H1 (cell line): ENCODE data around the gene TEKT5. TPM values are rescaled to one million over a fixed set of nuclear protein-coding genes. Genes with fewer than 3 reads are reported as not detected.

Source experiments
- CTCF ChIA-PET: fragments of 300-600 bp; sonication (Branson Sonifier 250); formaldehyde crosslinking; loops from one replicate; lab custom pipeline; 2021; ENCODE audit not compliant: partially characterized antibody; lab: Charles Lee
- POLR2A ChIA-PET: fragments of 300-600 bp; sonication (Branson Sonifier 250); formaldehyde crosslinking; loops from one replicate; lab custom pipeline; 2021; ENCODE audit warnings: inconsistent platforms; ENCODE audit not compliant: partially characterized antibody; lab: Charles Lee
- DNase-seq, 2 experiments: peaks; one replicate each; pipeline versions ENCODE4 v3.0.0 to v3.0.0-alpha.2; 2010 to 2022; ENCODE audit warnings: low spot score in 2 of 2, low read depth in 1 of 2, mixed read lengths in 1 of 2
- FAIRE-seq: peaks from 2 replicates; lab custom pipeline; 2011; peaks lifted over from hg19 to GRCh38; lab: Jason Lieb, UNC
- H2AFZ ChIP-seq: 2 replicates; pipeline ENCODE4 v1.8.1; 2012; ENCODE audit warnings: low read length, inconsistent platforms
- H2AK5ac ChIP-seq: 2 replicates; pipeline ENCODE4 v1.6.1; 2013; ENCODE audit warnings: low read depth, low read length
- H2BK120ac ChIP-seq: replicated peaks from 2 replicates; pipeline ENCODE3; 2013; ENCODE audit warnings: low read depth, low read length, inconsistent platforms
- H2BK12ac ChIP-seq: 2 replicates; pipeline ENCODE4 v1.6.1; 2013; ENCODE audit warnings: low read depth, low read length
- H2BK15ac ChIP-seq: 2 replicates; pipeline ENCODE4 v1.6.1; 2013; ENCODE audit warnings: low read length
- H2BK20ac ChIP-seq: 2 replicates; pipeline ENCODE4 v1.6.1; 2013; ENCODE audit warnings: low read length
- H2BK5ac ChIP-seq: 2 replicates; pipeline ENCODE4 v1.6.1; 2013; ENCODE audit warnings: low read depth, low read length
- H3K14ac ChIP-seq: 2 replicates; pipeline ENCODE4 v1.6.1; 2013; ENCODE audit warnings: inconsistent platforms; ENCODE audit not compliant: insufficient read length
- H3K18ac ChIP-seq: 2 replicates; pipeline ENCODE4 v1.6.1; 2013; ENCODE audit warnings: low read length; ENCODE audit errors: extremely low read depth
- H3K23ac ChIP-seq: 2 replicates; pipeline ENCODE4 v1.6.1; 2013; ENCODE audit warnings: inconsistent platforms; ENCODE audit not compliant: insufficient read length
- H3K23me2 ChIP-seq: 2 replicates; pipeline ENCODE4 v1.6.1; 2013; ENCODE audit warnings: low read depth, low read length
- H3K27ac ChIP-seq: 2 replicates; pipeline ENCODE4 v1.6.1; 2011; ENCODE audit warnings: low read depth, low read length, inconsistent platforms
- H3K27me3 ChIP-seq, 4 experiments: replicated peaks in 1 of 4; 1 replicate in 1 of 4; 2 replicates in 3 of 4; pipeline versions ENCODE4 v1.6.1 to v1.8.1; 2011 to 2013; ENCODE audit warnings: low read length in 3 of 4, mild to moderate bottlenecking in 3 of 4, inconsistent platforms in 2 of 4, mixed read lengths in 2 of 4, moderate library complexity in 1 of 4; ENCODE audit not compliant: control insufficient read depth in 3 of 4, insufficient read depth in 3 of 4; ENCODE audit errors: extremely low read depth in 1 of 4
- H3K36me3 ChIP-seq, 4 experiments: 2 replicates each; pipeline versions ENCODE4 v1.6.1 to v1.8.1; 2011 to 2013; ENCODE audit warnings: mild to moderate bottlenecking in 4 of 4, low read length in 3 of 4, moderate library complexity in 2 of 4, control low read depth in 1 of 4, inconsistent platforms in 1 of 4; ENCODE audit not compliant: insufficient read depth in 4 of 4, control insufficient read depth in 2 of 4
- H3K4ac ChIP-seq: replicated peaks from 2 replicates; pipeline ENCODE3; 2013; ENCODE audit warnings: low read length, low read depth, mixed read lengths, inconsistent platforms; ENCODE audit not compliant: insufficient read length
- H3K4me1 ChIP-seq, 4 experiments: replicated peaks in 1 of 4; 1 replicate in 1 of 4; 2 replicates in 3 of 4; pipeline versions ENCODE4 v1.6.1 to v1.8.1; 2011 to 2013; ENCODE audit warnings: low read length in 3 of 4, inconsistent platforms in 2 of 4, mixed read lengths in 1 of 4; ENCODE audit not compliant: insufficient read depth in 4 of 4, control insufficient read depth in 3 of 4
- H3K4me2 ChIP-seq, 2 experiments: 2 replicates each; pipeline versions ENCODE4 v1.6.1 to v1.8.1; 2011 to 2013; ENCODE audit warnings: low read depth in 2 of 2, low read length in 2 of 2, control low read depth in 1 of 2, inconsistent platforms in 1 of 2, mild to moderate bottlenecking in 1 of 2; ENCODE audit not compliant: insufficient read depth in 1 of 2
- H3K4me3 ChIP-seq, 4 experiments: fragments of 200-600, 300-600 bp in 1 of 4; sonication (generic), shearing (Covaris generic), sonication (Bioruptor Twin) in 1 of 4; 2 replicates each; pipeline versions ENCODE4 v1.5.1 to v1.8.1; 2011 to 2016; ENCODE audit warnings: low read length in 4 of 4, low read depth in 3 of 4, control low read depth in 2 of 4, inconsistent platforms in 2 of 4, mild to moderate bottlenecking in 2 of 4, mixed read lengths in 1 of 4, moderate library complexity in 1 of 4; ENCODE audit not compliant: insufficient read depth in 2 of 4; ENCODE audit errors: extremely low read depth in 1 of 4
- H3K56ac ChIP-seq: replicated peaks from 2 replicates; pipeline ENCODE3; 2013; ENCODE audit warnings: low read depth, mild to moderate bottlenecking, mixed read lengths, low read length, inconsistent platforms; ENCODE audit not compliant: insufficient read length
- H3K79me1 ChIP-seq: 2 replicates; pipeline ENCODE4 v1.6.1; 2013; ENCODE audit warnings: low read depth, low read length, control low read depth
- H3K79me2 ChIP-seq, 2 experiments: 2 replicates each; pipeline versions ENCODE4 v1.6.1 to v1.8.1; 2012 to 2013; ENCODE audit warnings: low read length in 2 of 2, mild to moderate bottlenecking in 2 of 2, inconsistent platforms in 1 of 2; ENCODE audit not compliant: insufficient read depth in 2 of 2, control insufficient read depth in 1 of 2
- H3K9ac ChIP-seq, 4 experiments: replicated peaks in 1 of 4; 1 replicate in 1 of 4; 2 replicates in 3 of 4; pipeline versions ENCODE4 v1.6.1 to v1.8.1; 2011 to 2013; ENCODE audit warnings: low read depth in 3 of 4, low read length in 3 of 4, control low read depth in 2 of 4, mild to moderate bottlenecking in 2 of 4, moderate library complexity in 2 of 4, inconsistent platforms in 1 of 4; ENCODE audit errors: extremely low read depth in 1 of 4
- H3K9me3 ChIP-seq, 2 experiments: 2 replicates each; pipeline versions ENCODE4 v1.6.1 to v1.8.1; 2012 to 2013; ENCODE audit warnings: mild to moderate bottlenecking in 2 of 2, moderate library complexity in 2 of 2, control low read depth in 1 of 2, inconsistent platforms in 1 of 2, low read depth in 1 of 2, low read length in 1 of 2, mixed read lengths in 1 of 2; ENCODE audit not compliant: insufficient read depth in 2 of 2
- H4K20me1 ChIP-seq, 2 experiments: replicated peaks in 1 of 2; 2 replicates each; pipeline versions ENCODE3 to v1.8.1; 2011 to 2013; ENCODE audit warnings: inconsistent platforms in 2 of 2, low read length in 2 of 2, mild to moderate bottlenecking in 1 of 2; ENCODE audit not compliant: insufficient read depth in 2 of 2, control insufficient read depth in 1 of 2
- H4K5ac ChIP-seq: 2 replicates; pipeline ENCODE4 v1.6.1; 2013; ENCODE audit warnings: low read length, low read depth, mixed read lengths, inconsistent platforms; ENCODE audit not compliant: insufficient read length
- H4K8ac ChIP-seq: 2 replicates; pipeline ENCODE4 v1.8.0; 2013; ENCODE audit warnings: mild to moderate bottlenecking, moderate library complexity, low read length, inconsistent platforms; ENCODE audit not compliant: insufficient read depth; ENCODE audit errors: extremely low read depth
- H4K91ac ChIP-seq: replicated peaks from 2 replicates; pipeline ENCODE3; 2013; ENCODE audit warnings: low read length, mixed read lengths, inconsistent platforms; ENCODE audit not compliant: insufficient read length
- ASH2L ChIP-seq: fragments of 200-600, 300-600 bp; sonication (generic); IDR thresholded peaks from one replicate; pipeline ENCODE4 v1.7.1; 2017; ENCODE audit warnings: low read length
- CBX5 ChIP-seq: fragments of 300-800, 300-1000 bp; sonication (generic); IDR thresholded peaks from 2 replicates; pipeline ENCODE4 v1.7.1; 2016; ENCODE audit warnings: antibody characterized with exemption, low read length, low read depth
- EGR1 ChIP-seq: IDR thresholded peaks from 2 replicates; pipeline ENCODE4 v1.6.1; 2011; ENCODE audit warnings: low read depth, low read length, borderline replicate concordance
- EP300 ChIP-seq, 2 experiments: IDR thresholded peaks; 1 replicate in 1 of 2; 2 replicates in 1 of 2; pipeline ENCODE4 v1.6.1; 2011 to 2012; ENCODE audit warnings: low read depth in 2 of 2, low read length in 2 of 2, mild to moderate bottlenecking in 2 of 2, borderline replicate concordance in 1 of 2, inconsistent platforms in 1 of 2, moderate library complexity in 1 of 2
- KDM1A ChIP-seq: fragments of 200-600, 300-600 bp; sonication (generic); IDR thresholded peaks from 2 replicates; pipeline ENCODE4 v1.7.1; 2016; ENCODE audit warnings: mild to moderate bottlenecking, low read length, borderline replicate concordance
- NRF1 ChIP-seq: IDR thresholded peaks from 2 replicates; pipeline ENCODE4 v1.6.1; 2011; ENCODE audit warnings: mild to moderate bottlenecking, low read depth, low read length, improper control_type of control experiment
- YY1 ChIP-seq: IDR thresholded peaks from 2 replicates; pipeline ENCODE4 v1.6.1; 2011; ENCODE audit warnings: low read depth, mild to moderate bottlenecking, low read length
- WGBS, 2 experiments: shearing (Covaris generic) in 1 of 2; methylation state at CpG; one replicate each; pipeline versions ENCODE4 v1.1.6 to v1.1.7; 2013 to 2015; ENCODE audit warnings: low lambda C conversion rate in 2 of 2, mixed read lengths in 2 of 2, inconsistent platforms in 1 of 2, low coverage in 1 of 2, missing lambda C conversion rate in 1 of 2; ENCODE audit not compliant: insufficient replicate concordance in 2 of 2, insufficient coverage in 1 of 2, insufficient read length in 1 of 2; ENCODE audit errors: extremely low coverage in 1 of 2, missing lambda C conversion rate in 1 of 2; 5-methylcytosine and 5-hydroxymethylcytosine counted together
- polyA plus RNA-seq, 7 experiments: library from polyadenylated mRNA; depleted of rRNA in 3 of 7; stranded (reverse) in 5 of 7; unstranded in 2 of 7; fragments of >200 nt in 5 of 7; fragments of 200-250 nt in 2 of 7; gene quantifications; 1 replicate in 5 of 7; 2 replicates in 1 of 7; 4 replicates in 1 of 7; pipeline versions ENCODE4 v1.2.1 to v1.2.3, GENCODE V29; 2011 to 2013; ENCODE audit warnings: missing spikeins in 2 of 7, mixed read lengths in 2 of 7
- total RNA-seq: library from RNA; stranded (reverse); fragmentation: NEBNext Ultra II Directional; extraction: Animal tissue kit (Norgen Biotek cat#: 25700); gene quantifications from 2 replicates; pipeline ENCODE4 v1.2.1, GENCODE V29; 2021

TEKT5 gene
- total and polyA plus RNA-seq, 2 of the 8 experiments (the other 6 are each of a cell fraction or from before 2014, with no cell fraction given), result 0.95 TPM; not detected in 1

DNA sequence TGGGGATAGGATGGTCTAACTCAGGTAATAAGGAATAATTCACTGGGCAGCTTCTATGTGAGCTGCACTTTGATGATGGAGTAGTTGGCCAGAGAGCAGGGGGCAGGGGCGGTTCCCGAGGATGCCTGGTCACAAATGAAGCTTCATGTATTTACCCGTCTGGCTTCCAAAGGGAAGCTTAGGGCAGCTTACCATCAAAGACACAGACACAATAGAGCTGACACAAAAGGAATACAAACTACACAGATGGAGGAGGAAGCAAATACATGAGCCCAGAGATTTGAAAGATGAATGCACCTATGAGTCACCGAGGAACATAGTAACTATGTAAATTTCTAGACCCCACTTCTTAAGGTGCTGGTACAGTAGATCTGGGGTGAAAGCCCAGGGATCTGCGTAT lies 105.6 kb downstream of the TEKT5 start:
- Histone ChIP-seq H3K4me3 (no peak overlapping the region), H3K79me2 (no peaks in the 10 kb centered on the region), H4K5ac (no peak overlapping the region), H3K27ac (no peak overlapping the region), H3K23me2 (no peaks in the 10 kb centered on the region), H4K91ac (no peak overlapping the region), H3K23ac (no peak overlapping the region), H3K14ac (no peak overlapping the region), H3K4me1 (peaks cover 0 to 5% (median 4%) of the 10 kb centered on the region in 4 experiments; a peak in 3 of 7 replicates), H2BK20ac (no peak overlapping the region), H3K18ac (no peak overlapping the region), H2BK15ac (no peak overlapping the region), H2BK5ac (no peak overlapping the region), H3K4me2 (no peak overlapping the region), H2AK5ac (no peak overlapping the region), H2BK120ac (no peak overlapping the region), H3K56ac (no peak overlapping the region), H2AFZ (no peak overlapping the region), H3K9ac (no peak overlapping the region), H3K4ac (no peak overlapping the region), H2BK12ac (no peak overlapping the region), H4K8ac (no peak overlapping the region), H3K79me1 (no peaks in the 10 kb centered on the region), H3K36me3 (no peaks in the 10 kb centered on the region; a peak in 1 of 8 replicates), H4K20me1 (no peaks in the 10 kb centered on the region), H3K9me3 (no peaks in the 10 kb centered on the region), H3K27me3 (no peaks in the 10 kb centered on the region)
- ChIA-PET POLR2A (interaction anchor here (1.1 to 1.5 kb wide), 2 partner anchors 10 to 28 kb away, joined by 3 to 4 read pairs; no protein-coding TSS in a partner anchor), CTCF (interaction anchor here (1.1 to 3.2 kb wide), 4 partner anchors 10 to 22 kb away, joined by 4 to 16 read pairs (median 4); partner anchors contain the start of gene EMP2)
- no peak for TF ChIP-seq EP300 (IDR thresholded peaks at IDR 0.05; ENCODE audit: borderline replicate concordance in 1 of 2, low read depth in 2 of 2, low read length in 2 of 2)
- no peak for TF ChIP-seq YY1
- no peak for TF ChIP-seq KDM1A
- no peak for TF ChIP-seq ASH2L
- TF ChIP-seq EGR1, result no peak
- no peak for TF ChIP-seq CBX5
- no peak for TF ChIP-seq NRF1
- WGBS, 2 experiments, result 76% methylated on average over 5 of the region's 5 CpGs; no CpG with 5 or more reads in 1 of the 2 experiments
- FAIRE-seq (no peak), DNase-seq (no peak)
